ENCODE data around the gene FBXW2. TPM values are rescaled to one million over a fixed set of nuclear protein-coding genes. Genes with fewer than 3 reads are reported as not detected.

Gene FBXW2
- total RNA-seq, 1 experiment from 2014 or later: 46.0 TPM

DNA sequence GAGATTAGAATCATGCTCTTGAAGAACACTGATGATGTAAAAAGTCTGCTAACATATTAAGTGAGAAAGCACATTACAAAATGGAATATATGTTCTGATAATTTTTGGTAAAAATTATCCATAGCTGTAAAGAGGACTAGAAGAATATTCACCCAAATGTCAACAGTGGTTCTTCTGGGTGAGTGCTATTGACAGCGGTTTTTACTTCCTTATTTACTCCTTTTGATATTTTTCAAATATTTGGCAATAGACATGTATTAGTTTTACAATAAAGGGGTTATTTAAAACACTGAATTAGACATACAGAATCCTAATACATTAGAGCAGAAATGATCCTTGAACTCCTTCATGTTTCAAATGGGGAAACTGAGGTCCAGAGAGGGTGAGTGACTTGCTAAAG lies 52.0 kb downstream of the FBXW2 start:
- intact Hi-C loops (cut with micrococcal nuclease; ENCODE audit: unreplicated experiment): no loop called here

DNA sequence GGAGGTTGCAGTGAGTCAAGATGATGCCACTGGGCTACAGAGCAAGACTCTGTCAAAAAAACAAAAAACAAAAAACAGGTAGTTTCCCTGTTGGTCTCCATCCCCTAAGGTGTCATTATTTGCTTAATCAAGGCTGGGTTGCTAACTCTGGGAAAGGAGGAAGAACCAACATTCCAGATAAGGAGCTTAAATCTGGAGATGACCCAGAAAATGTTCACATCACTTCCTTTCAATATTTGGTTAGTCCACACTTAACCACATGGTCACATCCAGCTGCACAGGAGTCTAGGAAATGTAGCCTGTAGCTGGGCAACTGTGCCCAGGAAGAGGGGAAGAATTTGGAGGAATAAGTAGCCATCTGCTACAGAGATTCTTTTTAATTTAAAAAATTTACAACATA lies 53.1 kb downstream of the FBXW2 start:
- no peaks in the 10 kb centered on the region for H3K36me3 ChIP-seq (ENCODE audit: control insufficient read depth, insufficient read depth, low read length)
- ATAC-seq (no peak), DNase-seq (ENCODE audit: low read depth, low spot score) (no peak)
- no peaks in the 10 kb centered on the region; the same call in 1 of the 2 replicates for H3K4me1 ChIP-seq (ENCODE audit: control insufficient read depth, insufficient read depth, low read length)
- H3K27me3 ChIP-seq (ENCODE audit: control insufficient read depth, insufficient read depth, low read length): no peaks in the 10 kb centered on the region
- no peaks in the 10 kb centered on the region for H3K9me3 ChIP-seq (ENCODE audit: control insufficient read depth, insufficient read depth, low read depth, low read length)
- H3K4me3 ChIP-seq (ENCODE audit: low read depth in 2 of 2, low read length in 2 of 2): no peak overlapping the region
- no TSS peak for BruUV-seq (replicated peaks)
- intact Hi-C loops (cut with micrococcal nuclease; ENCODE audit: unreplicated experiment): no loop called here
- in situ Hi-C loops (cut with HindIII; ENCODE audit: low pct_unique_long_range_greater_than_20kb, low sequenced_read_pairs): no loop called here
- TF ChIP-seq POLR2AphosphoS5 (IDR thresholded peaks at IDR 0.05; ENCODE audit: low read depth, low read length) (no peak), SIN3A (IDR thresholded peaks at IDR 0.05; ENCODE audit: borderline replicate concordance, insufficient read depth, low read depth, low read length) (no peak), TCF7L2 (IDR thresholded peaks at IDR 0.05; ENCODE audit: low read depth, low read length) (no peak)
- TF ChIP-seq, protein P1, sequence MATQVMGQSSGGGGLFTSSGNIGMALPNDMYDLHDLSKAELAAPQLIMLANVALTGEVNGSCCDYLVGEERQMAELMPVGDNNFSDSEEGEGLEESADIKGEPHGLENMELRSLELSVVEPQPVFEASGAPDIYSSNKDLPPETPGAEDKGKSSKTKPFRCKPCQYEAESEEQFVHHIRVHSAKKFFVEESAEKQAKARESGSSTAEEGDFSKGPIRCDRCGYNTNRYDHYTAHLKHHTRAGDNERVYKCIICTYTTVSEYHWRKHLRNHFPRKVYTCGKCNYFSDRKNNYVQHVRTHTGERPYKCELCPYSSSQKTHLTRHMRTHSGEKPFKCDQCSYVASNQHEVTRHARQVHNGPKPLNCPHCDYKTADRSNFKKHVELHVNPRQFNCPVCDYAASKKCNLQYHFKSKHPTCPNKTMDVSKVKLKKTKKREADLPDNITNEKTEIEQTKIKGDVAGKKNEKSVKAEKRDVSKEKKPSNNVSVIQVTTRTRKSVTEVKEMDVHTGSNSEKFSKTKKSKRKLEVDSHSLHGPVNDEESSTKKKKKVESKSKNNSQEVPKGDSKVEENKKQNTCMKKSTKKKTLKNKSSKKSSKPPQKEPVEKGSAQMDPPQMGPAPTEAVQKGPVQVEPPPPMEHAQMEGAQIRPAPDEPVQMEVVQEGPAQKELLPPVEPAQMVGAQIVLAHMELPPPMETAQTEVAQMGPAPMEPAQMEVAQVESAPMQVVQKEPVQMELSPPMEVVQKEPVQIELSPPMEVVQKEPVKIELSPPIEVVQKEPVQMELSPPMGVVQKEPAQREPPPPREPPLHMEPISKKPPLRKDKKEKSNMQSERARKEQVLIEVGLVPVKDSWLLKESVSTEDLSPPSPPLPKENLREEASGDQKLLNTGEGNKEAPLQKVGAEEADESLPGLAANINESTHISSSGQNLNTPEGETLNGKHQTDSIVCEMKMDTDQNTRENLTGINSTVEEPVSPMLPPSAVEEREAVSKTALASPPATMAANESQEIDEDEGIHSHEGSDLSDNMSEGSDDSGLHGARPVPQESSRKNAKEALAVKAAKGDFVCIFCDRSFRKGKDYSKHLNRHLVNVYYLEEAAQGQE (IDR thresholded peaks at IDR 0.05; ENCODE audit: insufficient read depth in 1 of 2, low read depth in 2 of 2, low read length in 1 of 2): no peak
- TF ChIP-seq, protein P2, sequence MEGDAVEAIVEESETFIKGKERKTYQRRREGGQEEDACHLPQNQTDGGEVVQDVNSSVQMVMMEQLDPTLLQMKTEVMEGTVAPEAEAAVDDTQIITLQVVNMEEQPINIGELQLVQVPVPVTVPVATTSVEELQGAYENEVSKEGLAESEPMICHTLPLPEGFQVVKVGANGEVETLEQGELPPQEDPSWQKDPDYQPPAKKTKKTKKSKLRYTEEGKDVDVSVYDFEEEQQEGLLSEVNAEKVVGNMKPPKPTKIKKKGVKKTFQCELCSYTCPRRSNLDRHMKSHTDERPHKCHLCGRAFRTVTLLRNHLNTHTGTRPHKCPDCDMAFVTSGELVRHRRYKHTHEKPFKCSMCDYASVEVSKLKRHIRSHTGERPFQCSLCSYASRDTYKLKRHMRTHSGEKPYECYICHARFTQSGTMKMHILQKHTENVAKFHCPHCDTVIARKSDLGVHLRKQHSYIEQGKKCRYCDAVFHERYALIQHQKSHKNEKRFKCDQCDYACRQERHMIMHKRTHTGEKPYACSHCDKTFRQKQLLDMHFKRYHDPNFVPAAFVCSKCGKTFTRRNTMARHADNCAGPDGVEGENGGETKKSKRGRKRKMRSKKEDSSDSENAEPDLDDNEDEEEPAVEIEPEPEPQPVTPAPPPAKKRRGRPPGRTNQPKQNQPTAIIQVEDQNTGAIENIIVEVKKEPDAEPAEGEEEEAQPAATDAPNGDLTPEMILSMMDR (IDR thresholded peaks at IDR 0.05): no peak
- H3K27ac ChIP-seq (ENCODE audit: low read length): no peak overlapping the region
- POLR2A ChIA-PET: no interaction called here
- CTCF ChIA-PET: no interaction called here

More for the DNA sequence above, 52.0 kb downstream of the FBXW2 start:
- H3K27ac ChIP-seq (ENCODE audit: low read length): no peak overlapping the region
- ChIA-PET POLR2A (no interaction called here), CTCF (no interaction called here)
- in situ Hi-C loops (cut with HindIII; ENCODE audit: low pct_unique_long_range_greater_than_20kb, low sequenced_read_pairs): no loop called here
- H3K27me3 ChIP-seq (ENCODE audit: control insufficient read depth, insufficient read depth, low read length): no peaks in the 10 kb centered on the region
- H3K36me3 ChIP-seq (ENCODE audit: control insufficient read depth, insufficient read depth, low read length): no peaks in the 10 kb centered on the region
- H3K9me3 ChIP-seq (ENCODE audit: control insufficient read depth, insufficient read depth, low read depth, low read length): no peaks in the 10 kb centered on the region
- DNase-seq (ENCODE audit: low read depth, low spot score) (no peak), ATAC-seq (no peak)
- no TSS peak for BruUV-seq (replicated peaks)
- TF ChIP-seq TCF7L2 (IDR thresholded peaks at IDR 0.05; ENCODE audit: low read depth, low read length): no peak
- TF ChIP-seq, protein P1 (IDR thresholded peaks at IDR 0.05; ENCODE audit: insufficient read depth in 1 of 2, low read depth in 2 of 2, low read length in 1 of 2): no peak
- no peak for TF ChIP-seq SIN3A (IDR thresholded peaks at IDR 0.05; ENCODE audit: borderline replicate concordance, insufficient read depth, low read depth, low read length)
- TF ChIP-seq, protein P2 (IDR thresholded peaks at IDR 0.05): no peak
- TF ChIP-seq POLR2AphosphoS5 (IDR thresholded peaks at IDR 0.05; ENCODE audit: low read depth, low read length): no peak
- H3K4me1 ChIP-seq (ENCODE audit: control insufficient read depth, insufficient read depth, low read length): no peaks in the 10 kb centered on the region
- H3K4me3 ChIP-seq (ENCODE audit: low read depth in 2 of 2, low read length in 2 of 2): no peak overlapping the region
